ENCODE results near the gene VTCN1. TPM values are rescaled to one million over a fixed set of nuclear protein-coding genes. Genes with fewer than 3 reads are reported as not detected.

Gene VTCN1
- total RNA-seq, 1 experiment from 2014 or later, result 0.17 TPM

- ChIA-PET RAD21 (ENCODE audit: low non-redundant PET in 1 of 2, low total read pairs in 2 of 2, uncharacterized antibody in 2 of 2, unreplicated experiment in 2 of 2) (no interaction called here), CTCF (interaction anchor here (0.7 to 1.1 kb wide), 2 partner anchors 31 to 136 kb away, joined by 3 read pairs; no protein-coding TSS in a partner anchor), POLR2A (no interaction called here)
- H3K27me3 ChIP-seq (ENCODE audit: insufficient read depth, low read length), result no peaks in the 10 kb centered on the region
- no peak overlapping the region for H3K27ac ChIP-seq (ENCODE audit: low read depth, low read length)
- H3K9me2 ChIP-seq (ENCODE audit: insufficient read depth), result 0 out of 2 replicates have a peak, but pooled peaks cover 6% of the 10 kb centered on the region
- no TSS peak for BruUV-seq (replicated peaks)
- no peak for ATAC-seq
- no peak overlapping the region for H2AFZ ChIP-seq (ENCODE audit: low read depth, low read length, poor library complexity, severe bottlenecking)
- DNase-seq (ENCODE audit: low read depth, low spot score), result no peak
- H3K4me3 ChIP-seq (replicated peaks in 1 of 2; ENCODE audit: low read depth in 1 of 2, low read length in 2 of 2), result no peak overlapping the region
- peaks cover 16 to 17% of the 10 kb centered on the region in 2 experiments for H3K4me1 ChIP-seq (ENCODE audit: control insufficient read depth in 1 of 2, insufficient read depth in 2 of 2, low read length in 2 of 2)
- peaks cover 2 to 5% of the 10 kb centered on the region in 2 experiments; a peak in 1 of 4 replicates for H3K9me3 ChIP-seq (ENCODE audit: control insufficient read depth in 1 of 2, insufficient read depth in 1 of 2, low read depth in 1 of 2, low read length in 2 of 2)
- peak; percentile 16; the same call in 1 of the 2 replicates for TF ChIP-seq RAD21 (IDR thresholded peaks at IDR 0.05; ENCODE audit: low read depth)
- TF ChIP-seq, protein P1, sequence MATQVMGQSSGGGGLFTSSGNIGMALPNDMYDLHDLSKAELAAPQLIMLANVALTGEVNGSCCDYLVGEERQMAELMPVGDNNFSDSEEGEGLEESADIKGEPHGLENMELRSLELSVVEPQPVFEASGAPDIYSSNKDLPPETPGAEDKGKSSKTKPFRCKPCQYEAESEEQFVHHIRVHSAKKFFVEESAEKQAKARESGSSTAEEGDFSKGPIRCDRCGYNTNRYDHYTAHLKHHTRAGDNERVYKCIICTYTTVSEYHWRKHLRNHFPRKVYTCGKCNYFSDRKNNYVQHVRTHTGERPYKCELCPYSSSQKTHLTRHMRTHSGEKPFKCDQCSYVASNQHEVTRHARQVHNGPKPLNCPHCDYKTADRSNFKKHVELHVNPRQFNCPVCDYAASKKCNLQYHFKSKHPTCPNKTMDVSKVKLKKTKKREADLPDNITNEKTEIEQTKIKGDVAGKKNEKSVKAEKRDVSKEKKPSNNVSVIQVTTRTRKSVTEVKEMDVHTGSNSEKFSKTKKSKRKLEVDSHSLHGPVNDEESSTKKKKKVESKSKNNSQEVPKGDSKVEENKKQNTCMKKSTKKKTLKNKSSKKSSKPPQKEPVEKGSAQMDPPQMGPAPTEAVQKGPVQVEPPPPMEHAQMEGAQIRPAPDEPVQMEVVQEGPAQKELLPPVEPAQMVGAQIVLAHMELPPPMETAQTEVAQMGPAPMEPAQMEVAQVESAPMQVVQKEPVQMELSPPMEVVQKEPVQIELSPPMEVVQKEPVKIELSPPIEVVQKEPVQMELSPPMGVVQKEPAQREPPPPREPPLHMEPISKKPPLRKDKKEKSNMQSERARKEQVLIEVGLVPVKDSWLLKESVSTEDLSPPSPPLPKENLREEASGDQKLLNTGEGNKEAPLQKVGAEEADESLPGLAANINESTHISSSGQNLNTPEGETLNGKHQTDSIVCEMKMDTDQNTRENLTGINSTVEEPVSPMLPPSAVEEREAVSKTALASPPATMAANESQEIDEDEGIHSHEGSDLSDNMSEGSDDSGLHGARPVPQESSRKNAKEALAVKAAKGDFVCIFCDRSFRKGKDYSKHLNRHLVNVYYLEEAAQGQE (IDR thresholded peaks at IDR 0.05; ENCODE audit: low read depth), result no peak
- intact Hi-C loops (cut with micrococcal nuclease), result no loop called here
- no peaks in the 10 kb centered on the region for H3K79me2 ChIP-seq (ENCODE audit: insufficient read depth, low read length)
- H3K9ac ChIP-seq (ENCODE audit: low read length), result no peak overlapping the region
- H3K4me2 ChIP-seq (ENCODE audit: low read length), result no peak overlapping the region
- no peaks in the 10 kb centered on the region for H4K20me1 ChIP-seq (ENCODE audit: insufficient read depth)
- H3K36me3 ChIP-seq (ENCODE audit: control insufficient read depth in 1 of 2, insufficient read depth in 2 of 2, low read length in 2 of 2), result no peaks in the 10 kb centered on the region
Observed at GRCh38 chr1:117150316-117150715, 60.4 kb downstream of the VTCN1 start.

DNA sequence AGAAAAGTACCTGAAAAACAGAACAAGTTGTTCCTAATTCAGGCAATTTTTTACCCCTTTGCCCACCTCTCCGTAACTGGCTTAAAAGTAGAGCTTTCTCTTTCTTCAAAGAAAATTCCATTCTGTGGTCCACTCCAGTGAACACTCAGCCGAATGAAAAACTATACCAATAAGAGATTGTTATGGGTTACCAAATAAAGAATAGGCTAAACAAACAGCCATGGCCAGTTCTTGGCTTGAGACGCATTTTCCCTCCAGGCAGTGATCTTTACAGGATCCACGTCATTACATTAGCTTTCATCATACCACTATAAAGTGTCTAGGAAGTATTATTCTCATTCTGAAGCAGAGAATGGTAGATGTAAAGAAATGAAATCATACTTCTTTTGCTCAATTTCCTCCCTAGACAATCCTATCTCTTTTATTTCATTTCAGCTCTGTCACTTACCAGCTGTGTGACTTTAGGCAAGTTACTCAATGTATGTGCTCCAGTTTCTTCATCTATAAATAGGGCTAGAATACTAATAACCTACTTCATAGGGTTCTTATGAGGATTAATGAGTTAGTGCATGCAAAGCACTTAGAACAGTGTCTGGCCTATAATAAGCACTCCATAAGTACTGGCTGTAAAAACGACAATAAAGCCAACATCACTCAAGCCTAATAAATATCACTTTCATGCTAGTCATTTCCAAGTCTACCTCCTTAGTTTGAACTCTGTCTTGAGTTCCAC lies 62.7 kb downstream of the VTCN1 start:
- H3K9ac ChIP-seq (ENCODE audit: low read length), result no peak overlapping the region
- no peak overlapping the region for H3K27ac ChIP-seq (ENCODE audit: low read depth, low read length)
- H3K4me2 ChIP-seq (ENCODE audit: low read length), result peak overlapping the region; percentile 53; the same call in 1 of the 2 replicates
- peaks cover 2 to 5% of the 10 kb centered on the region in 2 experiments; a peak in 1 of 4 replicates for H3K9me3 ChIP-seq (ENCODE audit: control insufficient read depth in 1 of 2, insufficient read depth in 1 of 2, low read depth in 1 of 2, low read length in 2 of 2)
- 0 out of 2 replicates have a peak, but pooled peaks cover 3% of the 10 kb centered on the region for H3K9me2 ChIP-seq (ENCODE audit: insufficient read depth)
- no TSS peak for BruUV-seq (replicated peaks)
- intact Hi-C loops (cut with micrococcal nuclease), result no loop called here
- DNase-seq (ENCODE audit: low read depth, low spot score) (no peak), ATAC-seq (no peak)
- RAD21 ChIA-PET (ENCODE audit: low non-redundant PET in 1 of 2, low total read pairs in 2 of 2, uncharacterized antibody in 2 of 2, unreplicated experiment in 2 of 2), result no interaction called here
- CTCF ChIA-PET, result interaction anchor here (1.2 to 1.3 kb wide), 2 partner anchors 20 to 137 kb away, joined by 3 read pairs; no protein-coding TSS in a partner anchor
- no peak overlapping the region for H3K4me3 ChIP-seq (replicated peaks in 1 of 2; ENCODE audit: low read depth in 1 of 2, low read length in 2 of 2)
- H2AFZ ChIP-seq (ENCODE audit: low read depth, low read length, poor library complexity, severe bottlenecking), result no peak overlapping the region
- H3K36me3 ChIP-seq (ENCODE audit: control insufficient read depth in 1 of 2, insufficient read depth in 2 of 2, low read length in 2 of 2), result no peaks in the 10 kb centered on the region
- H3K4me1 ChIP-seq (ENCODE audit: control insufficient read depth in 1 of 2, insufficient read depth in 2 of 2, low read length in 2 of 2), result peaks cover 16 to 17% of the 10 kb centered on the region in 2 experiments
- POLR2A ChIA-PET, result interaction anchor here (1.8 kb wide), 1 partner anchor 19 kb away, joined by 5 read pairs; no protein-coding TSS in a partner anchor
- H3K27me3 ChIP-seq (ENCODE audit: insufficient read depth, low read length), result no peaks in the 10 kb centered on the region
- no peaks in the 10 kb centered on the region for H3K79me2 ChIP-seq (ENCODE audit: insufficient read depth, low read length)
- no peaks in the 10 kb centered on the region for H4K20me1 ChIP-seq (ENCODE audit: insufficient read depth)
- TF ChIP-seq SP1 (IDR thresholded peaks at IDR 0.05; ENCODE audit: low read depth) (no peak), SRF (IDR thresholded peaks at IDR 0.05; ENCODE audit: low read depth) (no peak), FOSL1 (IDR thresholded peaks at IDR 0.05; ENCODE audit: low read depth) (no peak), TCF7L2 (IDR thresholded peaks at IDR 0.05; ENCODE audit: borderline replicate concordance, extremely low read depth, insufficient read depth, insufficient read length) (no peak)
- TF ChIP-seq, protein P2, sequence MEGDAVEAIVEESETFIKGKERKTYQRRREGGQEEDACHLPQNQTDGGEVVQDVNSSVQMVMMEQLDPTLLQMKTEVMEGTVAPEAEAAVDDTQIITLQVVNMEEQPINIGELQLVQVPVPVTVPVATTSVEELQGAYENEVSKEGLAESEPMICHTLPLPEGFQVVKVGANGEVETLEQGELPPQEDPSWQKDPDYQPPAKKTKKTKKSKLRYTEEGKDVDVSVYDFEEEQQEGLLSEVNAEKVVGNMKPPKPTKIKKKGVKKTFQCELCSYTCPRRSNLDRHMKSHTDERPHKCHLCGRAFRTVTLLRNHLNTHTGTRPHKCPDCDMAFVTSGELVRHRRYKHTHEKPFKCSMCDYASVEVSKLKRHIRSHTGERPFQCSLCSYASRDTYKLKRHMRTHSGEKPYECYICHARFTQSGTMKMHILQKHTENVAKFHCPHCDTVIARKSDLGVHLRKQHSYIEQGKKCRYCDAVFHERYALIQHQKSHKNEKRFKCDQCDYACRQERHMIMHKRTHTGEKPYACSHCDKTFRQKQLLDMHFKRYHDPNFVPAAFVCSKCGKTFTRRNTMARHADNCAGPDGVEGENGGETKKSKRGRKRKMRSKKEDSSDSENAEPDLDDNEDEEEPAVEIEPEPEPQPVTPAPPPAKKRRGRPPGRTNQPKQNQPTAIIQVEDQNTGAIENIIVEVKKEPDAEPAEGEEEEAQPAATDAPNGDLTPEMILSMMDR (IDR thresholded peaks at IDR 0.05 in 2 of 3, conservative IDR thresholded peaks at IDR 0.05 in 1 of 3; ENCODE audit: borderline replicate concordance in 1 of 3, insufficient read depth in 1 of 3, low read depth in 2 of 3, low read length in 2 of 3), result no peak
- TF ChIP-seq, protein P3, sequence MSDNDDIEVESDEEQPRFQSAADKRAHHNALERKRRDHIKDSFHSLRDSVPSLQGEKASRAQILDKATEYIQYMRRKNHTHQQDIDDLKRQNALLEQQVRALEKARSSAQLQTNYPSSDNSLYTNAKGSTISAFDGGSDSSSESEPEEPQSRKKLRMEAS (IDR thresholded peaks at IDR 0.05), result no peak
- TF ChIP-seq, protein P4, sequence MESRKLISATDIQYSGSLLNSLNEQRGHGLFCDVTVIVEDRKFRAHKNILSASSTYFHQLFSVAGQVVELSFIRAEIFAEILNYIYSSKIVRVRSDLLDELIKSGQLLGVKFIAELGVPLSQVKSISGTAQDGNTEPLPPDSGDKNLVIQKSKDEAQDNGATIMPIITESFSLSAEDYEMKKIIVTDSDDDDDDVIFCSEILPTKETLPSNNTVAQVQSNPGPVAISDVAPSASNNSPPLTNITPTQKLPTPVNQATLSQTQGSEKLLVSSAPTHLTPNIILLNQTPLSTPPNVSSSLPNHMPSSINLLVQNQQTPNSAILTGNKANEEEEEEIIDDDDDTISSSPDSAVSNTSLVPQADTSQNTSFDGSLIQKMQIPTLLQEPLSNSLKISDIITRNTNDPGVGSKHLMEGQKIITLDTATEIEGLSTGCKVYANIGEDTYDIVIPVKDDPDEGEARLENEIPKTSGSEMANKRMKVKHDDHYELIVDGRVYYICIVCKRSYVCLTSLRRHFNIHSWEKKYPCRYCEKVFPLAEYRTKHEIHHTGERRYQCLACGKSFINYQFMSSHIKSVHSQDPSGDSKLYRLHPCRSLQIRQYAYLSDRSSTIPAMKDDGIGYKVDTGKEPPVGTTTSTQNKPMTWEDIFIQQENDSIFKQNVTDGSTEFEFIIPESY (IDR thresholded peaks at IDR 0.05; ENCODE audit: extremely low read depth, insufficient replicate concordance, low read length), result no peak
